HepG2 (cell line): ENCODE results near the gene IRX5.

Experiments
- CENPT ChIP-seq: sonication (generic); formaldehyde crosslinking; IDR thresholded peaks from 2 replicates; pipeline ENCODE4 v1.8.0; 2022; ENCODE audit warnings: low read depth, mild to moderate bottlenecking, moderate library complexity, missing genetic modification reagents
- CREM ChIP-seq, 2 experiments: sonication (generic) in 1 of 2; formaldehyde crosslinking in 1 of 2; IDR thresholded peaks; 2 replicates each; pipeline versions ENCODE4 v1.4.0 to v1.6.1; 2016 to 2020; ENCODE audit warnings: antibody characterized with exemption in 1 of 2, mild to moderate bottlenecking in 1 of 2, missing genetic modification reagents in 1 of 2
- PHF20 ChIP-seq: sonication (generic); formaldehyde crosslinking; IDR thresholded peaks from 2 replicates; pipeline ENCODE4 v1.5.0; 2020; ENCODE audit warnings: mild to moderate bottlenecking, missing genetic modification reagents
- POLR2A ChIP-seq, 2 experiments: IDR thresholded peaks; 2 replicates each; pipeline ENCODE4 v1.6.1; 2011; ENCODE audit warnings: low read depth in 2 of 2, low read length in 2 of 2, mild to moderate bottlenecking in 1 of 2, moderate library complexity in 1 of 2; ENCODE audit not compliant: insufficient read depth in 1 of 2
- TOPORS ChIP-seq: sonication (generic); formaldehyde crosslinking; IDR thresholded peaks from 2 replicates; pipeline ENCODE4 v1.8.0; 2023; ENCODE audit warnings: mild to moderate bottlenecking, missing genetic modification reagents
- ZNF431 ChIP-seq: sonication (generic); formaldehyde crosslinking; IDR thresholded peaks from 2 replicates; pipeline ENCODE4 v1.9.0; 2022; ENCODE audit warnings: missing genetic modification reagents, low read depth, mild to moderate bottlenecking, borderline replicate concordance
- ZNF670 ChIP-seq: sonication (generic); formaldehyde crosslinking; IDR thresholded peaks from 2 replicates; pipeline ENCODE4 v1.8.0; 2022; ENCODE audit warnings: mild to moderate bottlenecking, missing genetic modification reagents, borderline replicate concordance
- TF ChIP-seq, protein P1 (sequence below): sonication (generic); formaldehyde crosslinking; IDR thresholded peaks from 2 replicates; pipeline ENCODE4 v1.4.0; 2020; ENCODE audit warnings: missing genetic modification reagents
- TF ChIP-seq, protein P2 (sequence below): fragments of 450-650 bp; IDR thresholded peaks from 2 replicates; pipeline ENCODE4 v1.6.1; 2016
- TF ChIP-seq, protein P3 (sequence below): sonication (generic); formaldehyde crosslinking; IDR thresholded peaks from 2 replicates; pipeline ENCODE4 v1.5.0; 2020; ENCODE audit warnings: mild to moderate bottlenecking, missing genetic modification reagents, moderate library complexity
- TF ChIP-seq, protein P4 (sequence below): sonication (generic); formaldehyde crosslinking; IDR thresholded peaks from 2 replicates; pipeline ENCODE4 v1.8.1; 2023; ENCODE audit warnings: mild to moderate bottlenecking, missing genetic modification reagents

DNA sequence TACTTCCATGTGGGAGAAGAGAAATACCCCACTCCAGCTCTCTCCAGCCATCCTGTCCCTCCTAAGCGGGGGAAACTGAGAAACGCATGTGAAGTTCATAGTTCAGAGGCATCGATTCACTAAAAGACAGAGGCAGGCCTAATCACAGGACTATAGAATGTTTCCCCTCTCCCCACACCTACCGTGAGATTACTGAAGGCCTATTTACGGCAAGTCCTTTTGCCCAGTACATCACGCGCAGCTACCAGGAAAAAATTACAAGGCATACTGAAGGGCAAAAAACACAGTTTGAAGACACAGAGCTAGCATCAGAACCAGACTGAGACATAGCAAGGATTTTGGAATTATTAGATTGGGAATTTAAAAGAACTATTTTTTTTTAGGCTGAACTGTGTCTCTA is 29.1 kb upstream of the IRX5 start:
- TF ChIP-seq POLR2A (IDR thresholded peaks at IDR 0.05; ENCODE audit: insufficient read depth in 1 of 2, low read depth in 2 of 2, low read length in 2 of 2) (no peak), PHF20 (CRISPR knock-in tag) (no peak), ZNF670 (CRISPR knock-in tag) (no peak), CREM (IDR thresholded peaks at IDR 0.05) (no peak), CREM (CRISPR knock-in tag; IDR thresholded peaks at IDR 0.05) (no peak), CENPT (no peak), TOPORS (no peak), ZNF431 (CRISPR knock-in tag) (no peak)
- TF ChIP-seq, protein P1, sequence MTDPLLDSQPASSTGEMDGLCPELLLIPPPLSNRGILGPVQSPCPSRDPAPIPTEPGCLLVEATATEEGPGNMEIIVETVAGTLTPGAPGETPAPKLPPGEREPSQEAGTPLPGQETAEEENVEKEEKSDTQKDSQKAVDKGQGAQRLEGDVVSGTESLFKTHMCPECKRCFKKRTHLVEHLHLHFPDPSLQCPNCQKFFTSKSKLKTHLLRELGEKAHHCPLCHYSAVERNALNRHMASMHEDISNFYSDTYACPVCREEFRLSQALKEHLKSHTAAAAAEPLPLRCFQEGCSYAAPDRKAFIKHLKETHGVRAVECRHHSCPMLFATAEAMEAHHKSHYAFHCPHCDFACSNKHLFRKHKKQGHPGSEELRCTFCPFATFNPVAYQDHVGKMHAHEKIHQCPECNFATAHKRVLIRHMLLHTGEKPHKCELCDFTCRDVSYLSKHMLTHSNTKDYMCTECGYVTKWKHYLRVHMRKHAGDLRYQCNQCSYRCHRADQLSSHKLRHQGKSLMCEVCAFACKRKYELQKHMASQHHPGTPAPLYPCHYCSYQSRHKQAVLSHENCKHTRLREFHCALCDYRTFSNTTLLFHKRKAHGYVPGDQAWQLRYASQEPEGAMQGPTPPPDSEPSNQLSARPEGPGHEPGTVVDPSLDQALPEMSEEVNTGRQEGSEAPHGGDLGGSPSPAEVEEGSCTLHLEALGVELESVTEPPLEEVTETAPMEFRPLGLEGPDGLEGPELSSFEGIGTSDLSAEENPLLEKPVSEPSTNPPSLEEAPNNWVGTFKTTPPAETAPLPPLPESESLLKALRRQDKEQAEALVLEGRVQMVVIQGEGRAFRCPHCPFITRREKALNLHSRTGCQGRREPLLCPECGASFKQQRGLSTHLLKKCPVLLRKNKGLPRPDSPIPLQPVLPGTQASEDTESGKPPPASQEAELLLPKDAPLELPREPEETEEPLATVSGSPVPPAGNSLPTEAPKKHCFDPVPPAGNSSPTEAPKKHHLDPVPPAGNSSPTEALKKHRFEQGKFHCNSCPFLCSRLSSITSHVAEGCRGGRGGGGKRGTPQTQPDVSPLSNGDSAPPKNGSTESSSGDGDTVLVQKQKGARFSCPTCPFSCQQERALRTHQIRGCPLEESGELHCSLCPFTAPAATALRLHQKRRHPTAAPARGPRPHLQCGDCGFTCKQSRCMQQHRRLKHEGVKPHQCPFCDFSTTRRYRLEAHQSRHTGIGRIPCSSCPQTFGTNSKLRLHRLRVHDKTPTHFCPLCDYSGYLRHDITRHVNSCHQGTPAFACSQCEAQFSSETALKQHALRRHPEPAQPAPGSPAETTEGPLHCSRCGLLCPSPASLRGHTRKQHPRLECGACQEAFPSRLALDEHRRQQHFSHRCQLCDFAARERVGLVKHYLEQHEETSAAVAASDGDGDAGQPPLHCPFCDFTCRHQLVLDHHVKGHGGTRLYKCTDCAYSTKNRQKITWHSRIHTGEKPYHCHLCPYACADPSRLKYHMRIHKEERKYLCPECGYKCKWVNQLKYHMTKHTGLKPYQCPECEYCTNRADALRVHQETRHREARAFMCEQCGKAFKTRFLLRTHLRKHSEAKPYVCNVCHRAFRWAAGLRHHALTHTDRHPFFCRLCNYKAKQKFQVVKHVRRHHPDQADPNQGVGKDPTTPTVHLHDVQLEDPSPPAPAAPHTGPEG (CRISPR knock-in tag), result no peak
- TF ChIP-seq, protein P2, sequence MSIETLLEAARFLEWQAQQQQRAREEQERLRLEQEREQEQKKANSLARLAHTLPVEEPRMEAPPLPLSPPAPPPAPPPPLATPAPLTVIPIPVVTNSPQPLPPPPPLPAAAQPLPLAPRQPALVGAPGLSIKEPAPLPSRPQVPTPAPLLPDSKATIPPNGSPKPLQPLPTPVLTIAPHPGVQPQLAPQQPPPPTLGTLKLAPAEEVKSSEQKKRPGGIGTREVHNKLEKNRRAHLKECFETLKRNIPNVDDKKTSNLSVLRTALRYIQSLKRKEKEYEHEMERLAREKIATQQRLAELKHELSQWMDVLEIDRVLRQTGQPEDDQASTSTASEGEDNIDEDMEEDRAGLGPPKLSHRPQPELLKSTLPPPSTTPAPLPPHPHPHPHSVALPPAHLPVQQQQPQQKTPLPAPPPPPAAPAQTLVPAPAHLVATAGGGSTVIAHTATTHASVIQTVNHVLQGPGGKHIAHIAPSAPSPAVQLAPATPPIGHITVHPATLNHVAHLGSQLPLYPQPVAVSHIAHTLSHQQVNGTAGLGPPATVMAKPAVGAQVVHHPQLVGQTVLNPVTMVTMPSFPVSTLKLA, result no peak
- TF ChIP-seq, protein P3, sequence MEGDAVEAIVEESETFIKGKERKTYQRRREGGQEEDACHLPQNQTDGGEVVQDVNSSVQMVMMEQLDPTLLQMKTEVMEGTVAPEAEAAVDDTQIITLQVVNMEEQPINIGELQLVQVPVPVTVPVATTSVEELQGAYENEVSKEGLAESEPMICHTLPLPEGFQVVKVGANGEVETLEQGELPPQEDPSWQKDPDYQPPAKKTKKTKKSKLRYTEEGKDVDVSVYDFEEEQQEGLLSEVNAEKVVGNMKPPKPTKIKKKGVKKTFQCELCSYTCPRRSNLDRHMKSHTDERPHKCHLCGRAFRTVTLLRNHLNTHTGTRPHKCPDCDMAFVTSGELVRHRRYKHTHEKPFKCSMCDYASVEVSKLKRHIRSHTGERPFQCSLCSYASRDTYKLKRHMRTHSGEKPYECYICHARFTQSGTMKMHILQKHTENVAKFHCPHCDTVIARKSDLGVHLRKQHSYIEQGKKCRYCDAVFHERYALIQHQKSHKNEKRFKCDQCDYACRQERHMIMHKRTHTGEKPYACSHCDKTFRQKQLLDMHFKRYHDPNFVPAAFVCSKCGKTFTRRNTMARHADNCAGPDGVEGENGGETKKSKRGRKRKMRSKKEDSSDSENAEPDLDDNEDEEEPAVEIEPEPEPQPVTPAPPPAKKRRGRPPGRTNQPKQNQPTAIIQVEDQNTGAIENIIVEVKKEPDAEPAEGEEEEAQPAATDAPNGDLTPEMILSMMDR (CRISPR knock-in tag), result no peak
- TF ChIP-seq, protein P4, sequence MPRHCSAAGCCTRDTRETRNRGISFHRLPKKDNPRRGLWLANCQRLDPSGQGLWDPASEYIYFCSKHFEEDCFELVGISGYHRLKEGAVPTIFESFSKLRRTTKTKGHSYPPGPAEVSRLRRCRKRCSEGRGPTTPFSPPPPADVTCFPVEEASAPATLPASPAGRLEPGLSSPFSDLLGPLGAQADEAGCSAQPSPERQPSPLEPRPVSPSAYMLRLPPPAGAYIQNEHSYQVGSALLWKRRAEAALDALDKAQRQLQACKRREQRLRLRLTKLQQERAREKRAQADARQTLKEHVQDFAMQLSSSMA (CRISPR knock-in tag), result no peak
